Endometrial microvascular endothelial cells (primary cell): ENCODE results near the gene ZNRF3. TPM values are rescaled to one million over a fixed set of nuclear protein-coding genes. Genes with fewer than 3 reads are reported as not detected.
"Not testable (repeated sequence)": the region's sequence is repeated elsewhere in the genome, so short reads cannot be mapped to it uniquely, and the experiment has no call there.

Experiments
- in situ Hi-C: cut with HindIII; loops from 2 replicates; pipeline ENCODE4 v1.10.0; 2017; ENCODE audit warnings: low sequenced_read_pairs, low pct_unique_long_range_greater_than_20kb; ENCODE audit errors: inconsistent ontology term
- total RNA-seq: library from RNA; depleted of rRNA; stranded (reverse); fragments of >200 nt; gene quantifications from one replicate; pipeline ENCODE4 v1.2.3, GENCODE V29; 2015; ENCODE audit errors: inconsistent ontology term

ZNRF3 gene
- total RNA-seq, 1 donor from 2014 or later = 8.2 TPM

DNA sequence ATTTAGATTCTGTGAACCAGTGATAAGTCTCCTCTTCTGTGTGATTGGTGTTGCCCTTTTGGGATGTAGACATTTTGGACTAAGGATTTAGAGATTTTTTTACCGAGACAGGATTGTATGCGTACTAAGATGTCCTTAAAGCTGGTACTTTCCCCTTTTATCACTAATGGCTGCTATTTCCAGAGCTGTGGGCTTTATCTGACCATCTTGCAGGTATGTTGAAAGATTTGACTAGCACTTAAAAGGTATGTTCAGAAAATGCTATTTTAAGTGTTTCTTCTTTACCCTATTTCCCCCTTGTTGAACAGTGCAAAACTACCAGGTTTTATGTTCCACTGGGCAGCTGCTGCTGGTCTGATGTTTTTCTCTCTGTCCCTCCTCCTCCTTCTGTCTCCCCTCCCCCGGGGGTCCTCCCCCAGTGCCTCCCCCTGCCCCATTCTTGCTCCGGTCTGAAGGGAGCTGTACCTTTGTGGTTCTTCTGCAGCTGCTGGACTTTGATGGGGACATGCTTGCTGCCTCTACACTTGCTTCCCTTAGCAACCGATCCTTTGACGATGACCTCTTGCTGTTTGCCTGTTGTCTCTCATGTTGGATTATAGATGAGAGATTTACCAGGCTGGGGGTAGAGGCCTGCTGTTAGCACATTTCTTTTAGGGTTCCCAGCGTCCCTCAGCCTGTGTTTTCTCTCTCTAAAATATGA is 59.6 kb downstream of the ZNRF3 start:
- in situ Hi-C loops = no loop called here

DNA sequence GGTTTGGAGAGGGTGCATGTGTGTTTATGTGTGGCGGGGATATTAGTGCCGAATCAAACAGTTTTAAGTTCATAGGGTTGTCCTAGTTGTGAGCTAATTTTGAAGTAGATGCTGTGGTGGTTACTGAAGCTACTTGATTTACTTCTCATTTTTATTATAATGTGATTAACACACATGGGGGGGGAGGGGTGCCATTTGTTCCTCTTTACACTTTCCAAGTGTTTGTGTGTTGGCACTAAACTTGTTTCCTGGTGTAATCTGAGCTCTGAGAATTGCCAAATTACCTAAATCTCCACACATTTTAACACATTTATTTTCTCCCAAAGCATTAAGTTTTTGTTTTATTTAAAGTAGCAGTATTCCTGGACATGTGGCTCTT is 60.1 kb downstream of the ZNRF3 start:
- in situ Hi-C loops = no loop called here

DNA sequence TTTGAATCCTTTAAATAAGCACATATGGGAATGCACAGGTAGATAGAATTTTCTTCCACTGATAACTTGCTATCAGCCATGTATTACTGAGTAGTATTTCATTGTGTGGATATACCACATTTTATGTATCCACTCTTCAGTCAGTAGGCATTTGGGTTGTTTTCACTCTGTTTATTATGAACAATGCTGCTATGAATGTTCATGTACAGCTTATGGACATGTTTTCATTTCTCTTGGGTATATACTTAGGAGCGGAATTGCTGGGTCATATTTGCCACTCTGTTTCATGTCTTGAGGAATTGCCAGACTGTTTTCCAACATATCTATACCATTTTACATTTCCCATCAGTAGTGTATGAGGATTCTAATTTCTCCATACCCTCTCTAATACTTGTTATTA is 63.8 kb downstream of the ZNRF3 start:
- in situ Hi-C loops = no loop called here

DNA sequence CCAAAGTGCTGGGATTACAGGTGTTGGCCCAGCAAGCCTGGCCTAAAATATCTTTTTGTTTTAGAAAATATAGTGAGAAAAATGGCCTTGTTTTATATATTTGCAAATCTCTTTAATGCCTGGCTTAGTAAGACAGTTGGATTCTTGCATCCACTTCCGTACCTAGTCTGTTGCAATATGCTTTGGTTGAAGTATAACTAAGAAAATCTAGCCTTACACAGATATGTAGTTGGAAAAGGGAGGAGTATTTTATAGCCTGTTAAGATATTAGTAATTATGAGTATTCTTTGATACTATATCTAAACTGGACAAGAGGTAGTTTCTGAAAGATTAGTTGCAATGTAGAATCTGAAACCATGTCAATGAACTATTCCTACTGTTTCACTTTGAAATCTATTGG is 65.1 kb downstream of the ZNRF3 start:
- in situ Hi-C loops = no loop called here

DNA sequence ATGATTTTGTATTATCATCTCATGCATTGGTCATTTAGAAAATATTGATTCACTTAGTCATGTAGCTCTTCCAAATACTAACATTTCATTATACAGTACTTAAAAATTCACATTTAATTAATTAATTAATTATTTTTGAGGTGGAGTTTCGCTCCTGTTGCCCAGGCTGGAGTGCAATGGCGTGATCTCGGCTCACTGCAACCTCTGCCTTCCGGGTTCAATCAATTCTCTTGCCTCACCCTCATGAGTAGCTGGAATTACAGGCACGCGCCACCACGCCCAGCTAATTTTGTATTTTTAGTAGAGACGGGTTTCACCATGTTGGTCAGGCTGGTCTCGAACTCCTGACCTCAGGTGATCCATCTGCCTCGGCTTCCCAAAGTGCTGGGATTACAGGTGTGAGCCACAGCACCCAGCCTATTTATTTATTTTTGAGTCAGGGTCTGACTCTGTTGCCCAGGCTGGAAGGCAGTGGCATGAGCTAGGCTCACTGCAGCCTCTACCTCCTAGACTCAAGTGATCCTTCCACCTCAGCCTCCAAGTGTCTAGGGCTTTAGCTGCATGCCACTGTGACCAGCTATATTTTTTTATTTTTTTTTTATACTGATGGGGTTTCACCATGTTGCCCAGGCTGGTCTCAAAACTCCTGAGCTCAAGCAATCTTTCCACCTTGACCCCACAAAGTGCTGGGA is 65.6 kb downstream of the ZNRF3 start:
- in situ Hi-C loops = not testable (repeated sequence)

DNA sequence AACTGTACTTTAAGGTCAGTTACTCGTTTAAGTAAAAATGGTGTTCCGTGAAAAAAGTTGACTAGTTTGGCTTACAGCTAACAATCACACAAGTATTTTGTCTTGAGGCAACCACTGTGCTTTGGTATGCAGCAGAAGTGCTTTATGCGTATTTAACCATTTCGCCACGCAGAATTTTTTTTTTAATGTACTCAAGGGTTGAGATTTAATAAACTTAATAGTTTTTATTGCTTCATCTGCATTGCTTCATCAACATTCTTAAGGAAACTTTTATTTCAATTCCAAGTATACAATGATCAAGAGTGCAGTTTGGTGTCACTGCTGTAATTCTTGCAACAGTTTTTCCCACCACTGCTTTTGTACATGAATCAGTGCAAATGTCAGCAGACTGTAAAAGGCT is 66.4 kb downstream of the ZNRF3 start:
- in situ Hi-C loops = no loop called here

DNA sequence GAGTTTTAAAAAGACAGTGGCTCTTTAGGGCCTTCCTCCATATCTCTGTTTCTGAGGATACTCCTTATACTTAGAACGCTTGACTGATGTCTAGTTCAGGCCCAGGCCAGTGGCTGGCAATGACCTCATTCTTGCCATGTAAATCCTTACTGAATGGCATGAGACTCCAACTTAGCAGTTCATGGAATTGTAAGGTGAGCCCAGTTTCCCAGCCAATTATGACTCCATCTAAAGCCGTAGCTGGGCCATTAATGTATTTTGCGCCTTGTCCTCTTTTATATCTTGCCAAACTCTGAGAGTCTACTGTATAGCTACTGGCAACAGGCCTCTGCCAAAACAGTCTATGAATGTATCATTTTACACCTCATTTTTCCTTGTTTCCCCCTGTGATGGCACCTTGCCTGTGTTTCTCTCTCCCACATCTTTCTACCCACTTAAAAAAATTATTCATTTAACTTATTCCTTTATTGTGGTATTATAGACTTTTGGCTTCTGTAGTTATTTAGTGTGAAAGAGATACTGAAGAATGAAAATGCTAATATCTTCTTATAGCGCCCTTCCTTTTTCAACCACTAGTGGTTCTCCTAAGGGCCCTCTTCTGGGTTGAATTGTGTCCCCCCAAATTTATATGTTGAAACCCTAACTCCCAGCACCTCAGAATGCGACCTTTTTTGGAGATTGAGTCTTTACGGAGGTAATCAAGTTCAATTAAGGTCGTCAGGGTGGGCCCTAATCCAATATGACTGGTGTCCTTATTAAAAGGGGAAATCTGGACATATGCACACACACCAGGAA is 67.4 kb downstream of the ZNRF3 start:
- in situ Hi-C loops = no loop called here

DNA sequence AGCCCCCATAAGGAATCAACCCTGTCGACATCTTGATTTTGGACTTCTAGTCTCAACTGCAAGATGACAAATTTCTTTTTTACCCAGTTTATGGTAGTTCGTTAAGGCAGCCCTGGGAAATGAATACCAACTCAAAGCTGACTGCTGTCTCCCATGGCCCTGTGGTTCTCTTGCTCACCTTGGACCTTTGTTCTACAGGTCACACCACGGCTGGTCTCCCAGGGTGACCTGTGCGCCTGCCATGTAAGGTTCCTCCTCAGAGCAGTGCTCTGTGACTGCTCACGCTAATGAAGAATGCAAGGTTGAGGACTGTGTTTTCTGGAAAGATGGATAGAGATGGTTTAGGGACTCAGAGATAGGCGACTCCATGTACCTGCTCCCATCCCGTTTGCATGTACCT is 68.2 kb downstream of the ZNRF3 start:
- in situ Hi-C loops = no loop called here

DNA sequence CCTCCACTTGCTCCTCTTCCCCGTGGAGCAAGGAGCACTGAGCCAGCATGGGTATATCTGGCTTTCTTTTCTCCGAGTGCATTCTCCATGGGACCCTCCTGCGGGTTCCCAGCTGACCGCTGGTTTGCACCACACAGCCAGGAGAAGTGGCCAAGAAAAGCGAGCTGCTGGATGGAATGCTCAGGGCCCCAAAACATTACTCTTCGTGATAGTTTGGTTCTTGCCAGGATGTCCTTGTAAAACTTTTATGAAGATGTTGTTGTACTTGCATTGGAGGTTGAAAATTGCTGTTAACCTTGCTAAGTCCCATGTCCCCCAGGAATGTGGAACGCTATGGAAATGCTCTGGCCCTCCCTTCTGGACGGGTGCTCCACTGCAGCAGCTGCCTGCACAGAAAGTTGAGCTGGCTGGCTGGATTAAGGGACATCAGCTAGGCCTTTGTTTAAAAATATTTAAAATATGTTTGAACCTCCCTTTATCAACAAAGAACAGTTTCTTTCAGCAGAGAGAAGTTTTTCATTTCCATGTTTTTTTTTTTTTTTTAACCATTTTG is 68.7 kb downstream of the ZNRF3 start:
- in situ Hi-C loops = no loop called here

DNA sequence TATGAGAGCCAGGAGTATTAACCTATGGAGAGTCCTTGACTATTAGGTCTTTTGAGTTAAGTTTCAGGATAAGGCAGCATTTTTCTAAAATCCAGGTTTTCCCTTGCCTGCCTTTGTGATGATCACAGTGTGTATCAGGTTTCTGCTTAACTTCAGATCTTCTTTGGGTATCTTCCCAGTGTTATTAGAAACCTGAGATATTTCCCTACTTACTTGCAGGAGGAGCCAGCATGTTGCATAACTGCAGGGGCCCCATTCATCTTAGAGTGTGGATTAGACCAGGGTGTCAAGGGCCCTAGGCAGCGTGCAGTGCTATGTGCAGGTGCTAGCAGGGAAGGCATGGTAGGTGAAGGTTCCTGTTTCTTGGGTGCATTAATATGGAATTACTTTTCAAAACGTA is 69.5 kb downstream of the ZNRF3 start:
- in situ Hi-C loops = no loop called here

DNA sequence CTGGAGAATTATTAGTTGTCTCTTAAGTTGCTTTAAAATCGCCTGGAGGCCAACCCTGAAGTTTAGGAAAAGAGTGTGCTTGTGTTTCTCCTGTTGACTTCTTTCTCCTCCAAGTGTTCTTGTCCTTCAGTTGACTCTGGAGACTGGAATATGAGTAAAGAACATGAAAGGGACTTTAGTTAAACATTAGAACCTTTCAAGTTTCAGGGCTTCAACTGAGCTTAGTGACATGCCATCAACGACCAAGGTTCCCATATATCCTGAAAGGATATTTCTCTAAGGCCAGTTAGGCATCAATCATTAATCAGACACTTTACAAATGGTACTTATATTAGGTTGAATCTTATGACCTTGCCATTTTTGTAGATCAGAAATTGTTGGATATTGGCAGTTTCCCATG is 70.0 kb downstream of the ZNRF3 start:
- in situ Hi-C loops = no loop called here

DNA sequence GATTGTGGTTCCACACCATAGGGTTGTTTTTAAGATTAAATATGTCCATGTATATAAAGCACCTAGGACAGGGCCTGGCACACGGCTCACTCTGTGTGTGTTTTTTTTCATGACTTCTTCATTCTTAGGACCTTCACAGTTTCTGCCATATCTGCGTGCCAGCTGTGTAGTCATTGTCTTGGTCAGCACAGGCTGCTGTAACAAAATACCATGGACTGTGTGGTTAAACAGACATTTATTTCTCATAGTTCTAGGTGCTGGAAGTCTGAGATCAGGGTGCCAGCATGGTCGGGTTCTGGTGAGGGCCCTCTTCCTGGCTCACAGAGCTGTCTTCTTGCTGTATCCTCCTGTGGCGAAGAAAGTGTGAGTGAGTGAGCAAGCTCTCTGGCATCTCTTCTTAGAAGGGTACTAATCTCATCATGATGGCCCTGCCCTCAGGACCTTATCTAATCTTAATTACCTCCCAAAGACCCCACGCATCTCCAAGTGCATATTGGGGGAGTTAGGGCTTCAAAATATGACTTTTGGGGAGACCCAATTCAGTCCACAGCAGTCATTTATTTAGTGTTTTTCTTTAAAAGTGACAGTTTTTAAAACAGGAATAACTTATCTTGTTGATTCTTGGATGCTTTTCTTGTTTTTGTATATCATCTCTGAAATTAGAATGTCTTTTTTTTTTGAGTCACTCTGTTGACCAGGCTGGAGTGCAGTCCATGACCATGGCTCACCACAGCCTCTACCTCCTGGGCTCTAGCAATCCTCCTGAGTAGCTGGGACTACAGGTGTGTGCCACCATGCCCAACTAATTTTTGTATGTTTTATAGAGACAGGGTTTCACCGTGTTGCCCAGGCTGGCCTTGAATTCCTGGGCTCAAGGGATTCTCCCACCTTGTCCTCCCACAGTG is 70.9 kb downstream of the ZNRF3 start:
- in situ Hi-C loops = no loop called here

DNA sequence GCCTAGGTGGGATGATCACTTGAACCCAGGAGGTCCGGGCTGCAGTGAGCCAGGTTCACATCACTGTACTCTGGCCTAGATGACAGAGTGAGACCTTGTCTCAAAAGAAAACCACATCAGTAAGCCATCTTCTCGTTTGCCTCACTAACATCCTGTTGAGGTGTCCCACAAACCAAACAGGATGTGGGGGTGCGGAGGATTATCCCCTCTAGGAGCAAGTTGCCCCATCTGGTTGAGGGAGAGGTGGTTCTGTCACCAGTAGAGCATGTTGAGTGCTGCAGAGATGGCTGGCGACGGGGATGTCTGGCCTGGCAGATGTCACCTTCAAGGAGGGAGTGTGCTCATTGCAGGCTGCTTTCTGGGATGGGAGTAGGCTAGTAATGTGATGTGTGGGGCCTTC is 72.4 kb downstream of the ZNRF3 start:
- in situ Hi-C loops = no loop called here

DNA sequence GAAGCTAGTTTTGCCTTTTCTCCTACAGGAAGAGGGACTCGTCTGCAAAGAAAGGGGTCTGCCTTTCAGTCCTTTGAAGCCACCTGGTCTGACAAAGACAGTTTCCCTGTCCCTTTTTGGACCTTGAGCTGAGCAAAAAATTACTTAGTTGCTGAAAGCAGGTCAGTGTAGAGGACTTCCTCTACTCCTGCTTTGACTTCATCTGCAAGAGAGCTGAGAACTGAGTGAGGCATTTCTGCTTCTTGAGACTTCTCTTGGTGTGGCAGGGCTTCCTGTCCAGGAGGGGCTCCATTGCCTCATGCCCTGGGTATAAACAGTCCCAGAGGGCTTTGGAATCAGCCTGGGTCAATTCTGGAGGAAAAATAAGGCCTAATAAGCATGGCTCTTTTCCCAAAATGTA is 73.1 kb downstream of the ZNRF3 start:
- in situ Hi-C loops = no loop called here

DNA sequence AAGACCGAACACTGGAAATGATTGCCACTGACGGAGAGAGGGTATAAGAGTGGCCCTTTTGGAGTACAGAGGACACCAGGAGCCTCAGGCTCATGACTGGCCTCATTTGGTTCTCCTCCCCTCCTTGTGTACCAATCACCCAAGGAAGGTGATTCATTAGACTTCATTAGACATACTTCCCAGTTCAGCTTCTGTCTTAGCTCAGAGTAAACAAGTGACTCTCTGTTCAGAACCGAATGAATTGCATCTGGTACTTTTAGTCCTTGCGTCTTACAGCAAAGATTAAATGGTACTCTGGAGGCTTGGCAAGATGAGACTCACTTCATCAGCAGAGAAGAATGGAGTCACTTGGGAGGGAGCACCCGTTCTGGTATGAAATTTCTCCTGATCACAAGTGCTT is 75.2 kb downstream of the ZNRF3 start:
- in situ Hi-C loops = no loop called here

DNA sequence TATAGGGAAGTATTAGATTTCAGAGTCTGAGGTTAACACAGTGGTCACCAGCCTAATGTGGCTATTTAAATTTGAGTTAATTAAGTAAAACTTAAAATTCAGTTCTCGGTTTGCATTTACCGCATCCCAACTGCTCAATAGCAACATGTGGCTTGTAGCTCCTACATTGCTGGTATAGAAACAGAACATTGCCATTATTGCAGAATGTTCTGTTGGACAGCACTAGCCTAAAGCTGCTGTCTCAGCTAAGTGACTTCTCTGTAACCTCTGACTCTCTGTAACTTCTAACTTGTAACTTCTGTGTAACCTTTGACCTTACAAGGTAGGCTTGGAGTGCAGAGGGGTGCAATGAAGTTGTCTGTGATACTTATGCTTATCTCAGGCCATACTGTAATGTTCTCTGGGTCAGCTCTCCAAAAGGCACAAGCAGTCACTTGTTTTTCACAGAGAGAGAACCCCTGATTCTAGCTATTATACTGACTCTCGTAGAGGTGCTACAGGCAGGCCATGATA is 78.7 kb downstream of the ZNRF3 start:
- in situ Hi-C loops = no loop called here

DNA sequence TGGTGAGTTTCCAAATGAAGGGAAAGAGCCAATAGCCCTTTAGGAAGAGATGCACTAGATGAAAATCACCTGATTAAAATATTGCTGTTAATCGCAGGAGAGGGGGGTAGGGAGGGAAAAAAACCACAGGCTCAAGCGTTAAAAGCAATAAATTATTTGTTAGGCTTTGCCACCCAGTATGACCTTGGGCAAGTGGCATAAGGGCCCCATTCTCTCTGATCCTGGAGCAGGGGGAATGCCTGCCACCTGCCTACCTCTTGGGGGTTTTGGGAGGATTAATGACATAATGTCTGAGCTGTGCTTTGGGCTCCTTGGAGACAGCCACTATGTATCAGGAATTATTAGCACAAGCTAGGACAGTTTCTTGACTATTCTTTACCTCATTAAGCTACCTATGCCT is 80.0 kb downstream of the ZNRF3 start:
- in situ Hi-C loops = no loop called here

DNA sequence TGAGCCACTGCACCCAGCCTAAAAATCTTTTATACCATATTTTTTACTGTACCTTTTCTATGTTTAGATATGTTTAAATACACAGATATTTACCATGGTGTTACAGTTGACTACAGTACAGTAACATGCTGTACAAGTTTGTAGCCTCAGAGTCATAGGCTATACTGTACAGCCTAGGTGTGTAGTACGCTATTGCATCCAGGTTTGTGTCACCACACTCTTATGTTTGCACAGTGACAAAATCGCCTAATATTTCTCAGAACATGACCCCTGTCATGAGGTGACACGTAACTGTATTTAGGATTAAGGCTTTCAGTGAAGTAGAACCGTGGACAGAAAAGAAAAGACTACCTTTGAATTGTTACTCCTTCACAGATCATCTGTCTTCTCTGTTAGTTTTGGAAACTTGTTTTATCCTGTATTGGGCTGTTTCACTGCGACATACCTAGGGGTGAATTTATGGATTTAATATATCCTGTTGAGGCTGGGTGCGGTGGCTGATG is 83.8 kb downstream of the ZNRF3 start:
- in situ Hi-C loops = no loop called here
